GM21360 (cell line): ENCODE measurements around the gene PHACTR2.
A peak's percentile ranks its signal among the peaks of the same experiment; 100 is the strongest.

ENCODE experiments used
- ATAC-seq: cut with Tn5 transposase; IDR thresholded peaks from one replicate; pipeline ENCODE4 v1.9.1; 2021; ENCODE audit warnings: mild to moderate bottlenecking, moderate library complexity; ENCODE audit not compliant: unreplicated experiment

The PHACTR2 gene

GRCh38 chr6:143802833-143803565, 125.2 kb downstream of the PHACTR2 start:
- ATAC-seq, result no peak

- ATAC-seq, result no peak
Measured at GRCh38 chr6:143803769-143804568, 126.2 kb downstream of the PHACTR2 start.

- ATAC-seq, result no peak
Measured at GRCh38 chr6:143804835-143805239, 127.1 kb downstream of the PHACTR2 start.

GRCh38 chr6:143806282-143807102, 128.7 kb downstream of the PHACTR2 start:
- ATAC-seq, result no peak

- no peak for ATAC-seq
Measured at GRCh38 chr6:143807103-143807772, 129.5 kb downstream of the PHACTR2 start.

- ATAC-seq, result no peak
Measured at GRCh38 chr6:143810745-143811144, 133.0 kb downstream of the PHACTR2 start.

- ATAC-seq, result no peak
Measured at GRCh38 chr6:143811501-143812157, 133.9 kb downstream of the PHACTR2 start.

- no peak for ATAC-seq
Measured at GRCh38 chr6:143817621-143818020, 139.9 kb downstream of the PHACTR2 start.

GRCh38 chr6:143821359-143821758, 143.6 kb downstream of the PHACTR2 start:
- no peak for ATAC-seq

GRCh38 chr6:143822584-143823024, 144.8 kb downstream of the PHACTR2 start:
- no peak for ATAC-seq

GRCh38 chr6:143823548-143823947, 145.8 kb downstream of the PHACTR2 start:
- no peak for ATAC-seq

GRCh38 chr6:143828572-143828971, 150.8 kb downstream of the PHACTR2 start:
- ATAC-seq, result no peak

- ATAC-seq, result no peak
Measured at GRCh38 chr6:143836150-143836549, 158.4 kb downstream of the PHACTR2 start.

GRCh38 chr6:143838395-143838794, 160.6 kb downstream of the PHACTR2 start:
- no peak for ATAC-seq

GRCh38 chr6:143839196-143839595, 161.4 kb downstream of the PHACTR2 start:
- no peak for ATAC-seq

GRCh38 chr6:143840595-143841265, 163.0 kb downstream of the PHACTR2 start:
- no peak for ATAC-seq

- no peak for ATAC-seq
Measured at GRCh38 chr6:143842461-143842901, 164.7 kb downstream of the PHACTR2 start.

- peak; percentile 100 for ATAC-seq
Measured at GRCh38 chr6:143842902-143843676, 165.3 kb downstream of the PHACTR2 start, which contains the start of gene LTV1. Gene LTV1 (plus strand): TSS chr6:143843338. CDS start chr6:143843478, 140 bp downstream.

GRCh38 chr6:143843677-143843999, 165.9 kb downstream of the PHACTR2 start:
- peak; percentile 4 for ATAC-seq
